Activated T-cell treated with anti-CD3 and anti-CD28 coated beads, Interleukin-2, amount 50 U/mL, for 24 hours (primary cell): Measurements from ENCODE around the gene ZNF407.
A peak's percentile ranks its signal among the peaks of the same experiment; 100 is the strongest.

Source experiments
- DNase-seq: peaks from one replicate; pipeline ENCODE4 v3.0.0-alpha.2; 2020
- H3K27ac Mint-ChIP-seq: 2 replicates; pipeline ENCODE4 v1.8.0; 2020; ENCODE audit warnings: mild to moderate bottlenecking, mixed read lengths
- H3K27me3 Mint-ChIP-seq: 2 replicates; pipeline ENCODE4 v1.8.0; 2020; ENCODE audit warnings: mixed read lengths
- H3K36me3 Mint-ChIP-seq: 2 replicates; pipeline ENCODE4 v1.8.0; 2020; ENCODE audit warnings: low read depth, mixed read lengths
- H3K4me1 Mint-ChIP-seq: 2 replicates; pipeline ENCODE4 v1.8.0; 2020; ENCODE audit warnings: low read depth, mixed read lengths
- H3K4me3 Mint-ChIP-seq: 2 replicates; pipeline ENCODE4 v1.8.0; 2020; ENCODE audit warnings: mild to moderate bottlenecking, moderate library complexity, mixed read lengths
- H3K9me3 Mint-ChIP-seq: 2 replicates; pipeline ENCODE4 v1.8.0; 2020; ENCODE audit warnings: mixed read lengths

The ZNF407 gene

GRCh38 chr18:75010689-75011088, 413.0 kb downstream of the ZNF407 start:
- H3K4me3 Mint-ChIP-seq, result no peak overlapping the region
- peaks cover 14% of the 10 kb centered on the region for H3K36me3 Mint-ChIP-seq
- H3K27ac Mint-ChIP-seq, result no peak overlapping the region
- H3K9me3 Mint-ChIP-seq, result no peaks in the 10 kb centered on the region
- no peaks in the 10 kb centered on the region for H3K27me3 Mint-ChIP-seq
- no peak for DNase-seq
- peaks cover 5% of the 10 kb centered on the region for H3K4me1 Mint-ChIP-seq

- Mint-ChIP-seq H3K4me3 (no peak overlapping the region), H3K9me3 (no peaks in the 10 kb centered on the region), H3K27me3 (no peaks in the 10 kb centered on the region), H3K4me1 (peaks cover 8% of the 10 kb centered on the region), H3K36me3 (no peaks in the 10 kb centered on the region), H3K27ac (no peak overlapping the region)
- DNase-seq, result no peak
These were observed 418.5 kb downstream of the ZNF407 start for GRCh38 chr18:75016025-75016717.

- Mint-ChIP-seq H3K9me3 (no peaks in the 10 kb centered on the region), H3K4me3 (no peak overlapping the region), H3K27me3 (no peaks in the 10 kb centered on the region), H3K4me1 (peaks cover 15% of the 10 kb centered on the region), H3K36me3 (peaks cover 6% of the 10 kb centered on the region), H3K27ac (peak overlapping the region; percentile 4)
- DNase-seq, result no peak
These were observed 425.8 kb downstream of the ZNF407 start for GRCh38 chr18:75023473-75023872.

DNA sequence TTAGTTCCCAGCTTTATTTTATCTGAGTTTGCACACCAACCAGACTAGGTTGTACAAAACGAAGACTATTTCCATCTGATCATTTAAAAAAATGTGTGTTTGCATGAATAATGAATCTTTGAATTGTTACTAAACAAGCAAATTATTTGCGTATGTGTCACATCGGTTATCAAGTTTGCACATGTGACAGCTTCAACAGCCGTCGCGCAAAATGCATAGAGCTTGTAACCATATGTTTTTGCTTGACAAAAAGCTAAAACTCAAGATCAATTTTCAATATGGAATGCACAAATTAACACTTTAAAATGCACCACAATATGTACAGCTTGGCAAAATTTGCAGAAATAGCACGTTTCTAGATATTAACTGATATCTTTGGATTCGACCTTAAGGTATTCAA, 427.2 kb downstream of the ZNF407 start:
- Mint-ChIP-seq H3K27me3 (no peaks in the 10 kb centered on the region), H3K36me3 (peaks cover 11% of the 10 kb centered on the region), H3K9me3 (no peaks in the 10 kb centered on the region), H3K4me1 (peaks cover 22% of the 10 kb centered on the region), H3K27ac (no peak overlapping the region), H3K4me3 (no peak overlapping the region)
- no peak for DNase-seq

- Mint-ChIP-seq H3K4me1 (peaks cover 24% of the 10 kb centered on the region), H3K27ac (no peak overlapping the region), H3K9me3 (no peaks in the 10 kb centered on the region), H3K36me3 (peaks cover 11% of the 10 kb centered on the region), H3K27me3 (no peaks in the 10 kb centered on the region), H3K4me3 (no peak overlapping the region)
- no peak for DNase-seq
These were observed 427.9 kb downstream of the ZNF407 start for GRCh38 chr18:75025573-75025972.

GRCh38 chr18:75029481-75029880, 431.8 kb downstream of the ZNF407 start:
- peaks cover 11% of the 10 kb centered on the region for H3K36me3 Mint-ChIP-seq
- H3K4me1 Mint-ChIP-seq, result peaks cover 20% of the 10 kb centered on the region
- H3K27ac Mint-ChIP-seq, result peak overlapping the region; percentile 3
- peak; percentile 35 for DNase-seq
- no peaks in the 10 kb centered on the region for H3K9me3 Mint-ChIP-seq
- H3K4me3 Mint-ChIP-seq, result no peak overlapping the region
- no peaks in the 10 kb centered on the region for H3K27me3 Mint-ChIP-seq

DNA sequence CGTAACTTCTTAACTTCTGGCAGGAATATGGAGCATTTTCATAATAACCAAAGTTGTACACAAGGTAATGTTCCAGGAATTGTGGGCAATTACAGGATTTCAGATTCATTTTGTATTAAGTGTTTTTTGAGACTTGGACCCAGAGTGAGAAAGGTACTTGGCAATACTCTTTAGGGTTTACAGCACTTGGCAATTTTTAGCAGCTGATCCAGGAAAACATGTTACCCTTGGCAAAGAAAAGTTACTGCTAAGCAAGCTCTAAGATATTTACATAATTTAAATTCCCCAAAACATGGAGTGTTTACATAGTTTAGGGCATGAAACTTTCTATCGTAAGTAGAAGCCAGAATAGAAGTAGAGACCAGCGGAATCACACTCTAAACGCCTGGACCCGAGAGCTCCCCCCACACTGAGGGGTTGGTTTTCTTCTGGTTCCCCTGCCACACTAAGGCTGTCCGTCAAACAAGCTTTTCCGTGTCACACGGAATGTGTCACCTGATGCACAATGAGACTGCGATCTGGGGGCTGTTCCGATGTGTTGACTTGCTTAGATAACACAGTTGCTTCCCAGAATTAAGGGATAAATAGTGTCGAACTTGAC, 434.1 kb downstream of the ZNF407 start:
- Mint-ChIP-seq H3K4me3 (no peak overlapping the region), H3K4me1 (peaks cover 18% of the 10 kb centered on the region), H3K27ac (no peak overlapping the region), H3K36me3 (peaks cover 10% of the 10 kb centered on the region), H3K27me3 (no peaks in the 10 kb centered on the region), H3K9me3 (no peaks in the 10 kb centered on the region)
- no peak for DNase-seq

GRCh38 chr18:75033516-75033915, 435.8 kb downstream of the ZNF407 start:
- H3K27ac Mint-ChIP-seq, result no peak overlapping the region
- H3K4me1 Mint-ChIP-seq, result peaks cover 18% of the 10 kb centered on the region
- no peaks in the 10 kb centered on the region for H3K9me3 Mint-ChIP-seq
- peaks cover 8% of the 10 kb centered on the region for H3K36me3 Mint-ChIP-seq
- no peaks in the 10 kb centered on the region for H3K27me3 Mint-ChIP-seq
- no peak overlapping the region for H3K4me3 Mint-ChIP-seq
- DNase-seq, result no peak

DNA sequence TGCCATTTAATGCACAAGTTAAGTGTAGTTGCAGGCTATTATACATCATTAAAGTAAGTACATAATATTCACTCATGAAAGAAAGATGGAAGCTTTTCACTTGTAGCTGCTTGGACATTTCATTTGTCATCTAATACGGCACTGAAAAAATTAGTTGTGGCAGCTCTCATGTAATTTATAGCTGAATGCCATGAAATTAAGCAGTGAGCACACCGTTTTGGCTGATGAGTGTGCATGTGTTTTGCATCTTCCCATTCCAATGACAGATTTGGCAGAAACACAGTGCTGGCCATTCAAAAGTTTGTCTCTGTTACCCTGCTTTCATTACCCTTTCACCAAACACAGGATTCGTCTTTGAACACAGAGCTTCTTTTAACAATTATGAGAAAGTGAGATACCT, 437.3 kb downstream of the ZNF407 start:
- Mint-ChIP-seq H3K27me3 (no peaks in the 10 kb centered on the region), H3K36me3 (peaks cover 3% of the 10 kb centered on the region), H3K4me1 (peaks cover 7% of the 10 kb centered on the region), H3K27ac (no peak overlapping the region), H3K4me3 (no peak overlapping the region), H3K9me3 (no peaks in the 10 kb centered on the region)
- no peak for DNase-seq

- Mint-ChIP-seq H3K27ac (no peak overlapping the region), H3K27me3 (no peaks in the 10 kb centered on the region)
These were observed 438.3 kb downstream of the ZNF407 start for GRCh38 chr18:75035928-75036327.

GRCh38 chr18:75036917-75037688, 439.4 kb downstream of the ZNF407 start:
- H3K27me3 Mint-ChIP-seq, result no peaks in the 10 kb centered on the region
- peaks cover 4% of the 10 kb centered on the region for H3K4me1 Mint-ChIP-seq
- H3K9me3 Mint-ChIP-seq, result no peaks in the 10 kb centered on the region
- no peak for DNase-seq
- no peak overlapping the region for H3K27ac Mint-ChIP-seq
- no peak overlapping the region for H3K4me3 Mint-ChIP-seq
- peaks cover 3% of the 10 kb centered on the region for H3K36me3 Mint-ChIP-seq

More at GRCh38 chr18:75035928-75036327, 438.3 kb downstream of the ZNF407 start:
- peaks cover 4% of the 10 kb centered on the region for H3K4me1 Mint-ChIP-seq
- H3K36me3 Mint-ChIP-seq, result peaks cover 3% of the 10 kb centered on the region
- H3K4me3 Mint-ChIP-seq, result no peak overlapping the region
- no peak for DNase-seq
- no peaks in the 10 kb centered on the region for H3K9me3 Mint-ChIP-seq

DNA sequence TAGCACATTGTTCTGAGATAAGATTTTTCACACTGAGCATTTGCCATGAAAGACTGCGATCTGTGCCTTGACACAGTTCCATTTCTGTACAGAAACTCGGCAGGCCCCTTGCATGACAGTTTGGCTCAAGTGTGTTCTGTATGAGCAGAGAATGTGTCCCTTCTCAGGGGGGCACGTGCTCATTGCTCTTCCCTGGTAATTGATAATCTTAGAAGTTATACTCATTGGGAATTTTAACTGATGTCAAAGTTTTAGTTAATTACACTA, 440.0 kb downstream of the ZNF407 start:
- no peaks in the 10 kb centered on the region for H3K27me3 Mint-ChIP-seq
- no peak overlapping the region for H3K27ac Mint-ChIP-seq
- no peak overlapping the region for H3K4me3 Mint-ChIP-seq
- DNase-seq, result no peak
- peaks cover 3% of the 10 kb centered on the region for H3K36me3 Mint-ChIP-seq
- H3K4me1 Mint-ChIP-seq, result peaks cover 4% of the 10 kb centered on the region
- H3K9me3 Mint-ChIP-seq, result no peaks in the 10 kb centered on the region

DNA sequence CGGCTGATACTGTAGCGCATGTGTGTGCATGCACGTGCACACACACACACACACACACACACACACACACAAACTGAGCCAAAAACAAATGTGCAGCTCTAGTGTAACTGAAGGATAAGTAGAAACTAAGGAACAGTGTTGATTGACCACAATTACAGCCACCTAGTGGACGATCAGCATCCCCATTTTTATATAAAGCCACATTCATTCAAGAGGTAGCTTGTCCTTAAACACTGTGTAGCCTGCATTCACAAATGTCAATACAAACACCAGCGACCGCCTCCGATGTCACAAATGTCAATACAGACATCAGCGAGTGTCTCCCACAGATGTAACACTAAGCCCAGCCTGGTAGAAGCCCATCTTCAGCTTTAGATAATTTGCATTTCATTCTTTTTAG, 443.9 kb downstream of the ZNF407 start:
- H3K27ac Mint-ChIP-seq, result no peak overlapping the region
- H3K36me3 Mint-ChIP-seq, result peaks cover 5% of the 10 kb centered on the region
- no peak for DNase-seq
- H3K9me3 Mint-ChIP-seq, result no peaks in the 10 kb centered on the region
- no peak overlapping the region for H3K4me3 Mint-ChIP-seq
- no peaks in the 10 kb centered on the region for H3K4me1 Mint-ChIP-seq
- H3K27me3 Mint-ChIP-seq, result no peaks in the 10 kb centered on the region

- Mint-ChIP-seq H3K36me3 (peaks cover 6% of the 10 kb centered on the region), H3K27me3 (no peaks in the 10 kb centered on the region), H3K27ac (no peak overlapping the region), H3K9me3 (no peaks in the 10 kb centered on the region), H3K4me3 (no peak overlapping the region), H3K4me1 (no peaks in the 10 kb centered on the region)
- no peak for DNase-seq
These were observed 445.8 kb downstream of the ZNF407 start for GRCh38 chr18:75043478-75043877.

- Mint-ChIP-seq H3K27ac (no peak overlapping the region), H3K4me1 (no peaks in the 10 kb centered on the region), H3K27me3 (no peaks in the 10 kb centered on the region), H3K36me3 (peaks cover 6% of the 10 kb centered on the region), H3K4me3 (no peak overlapping the region), H3K9me3 (no peaks in the 10 kb centered on the region)
- no peak for DNase-seq
These were observed 446.6 kb downstream of the ZNF407 start for GRCh38 chr18:75044296-75044695.
